NCI-H748 treated with DMSO at 0.1 percent for 48 hours (cell line): Measurements from ENCODE around the gene POR.

Source experiments
- DNase-seq: peaks from one replicate; lab custom pipeline; 2025; lab: John Stamatoyannopoulos, UW

The POR gene

DNA sequence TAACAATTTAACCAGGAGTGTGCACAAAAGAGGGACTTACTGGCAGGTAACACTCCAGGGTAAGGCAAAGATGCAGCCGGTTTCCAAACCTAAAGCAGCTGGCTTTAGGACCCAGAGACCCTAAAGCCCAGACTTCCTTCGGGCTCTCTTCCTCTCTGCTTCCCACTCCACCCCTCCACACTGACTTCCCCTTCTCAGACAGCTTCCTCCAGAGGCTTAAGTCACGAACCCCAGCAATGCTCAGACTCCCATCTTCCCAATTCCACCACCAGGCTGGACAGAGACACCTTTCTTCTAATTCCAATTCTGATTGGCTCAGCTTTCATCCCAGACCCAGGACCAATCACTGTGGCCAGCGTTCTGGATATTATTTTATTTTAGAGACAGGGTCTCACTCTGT, 108.0 kb downstream of the POR start:
- DNase-seq: no peak

DNA sequence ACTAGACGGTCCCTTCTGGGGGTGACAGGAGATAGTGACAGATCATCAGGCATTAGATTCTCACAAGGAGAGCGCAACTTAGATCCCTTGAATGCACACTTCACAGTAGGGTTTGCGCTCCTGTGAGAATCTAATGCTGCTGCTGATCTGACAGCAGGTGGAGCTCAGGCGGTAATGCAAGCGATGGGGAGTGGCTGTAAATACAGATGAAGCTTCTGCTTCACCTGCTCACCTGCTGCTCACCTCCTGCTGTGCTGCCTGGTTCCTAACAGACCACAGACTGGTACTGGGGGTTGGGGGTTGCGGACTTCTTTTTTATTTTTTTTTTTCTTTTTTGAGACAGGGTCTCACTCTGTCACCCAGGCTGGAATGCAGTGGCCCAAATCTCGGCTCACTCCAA, 114.7 kb downstream of the POR start:
- peak; percentile 8 for DNase-seq

DNA sequence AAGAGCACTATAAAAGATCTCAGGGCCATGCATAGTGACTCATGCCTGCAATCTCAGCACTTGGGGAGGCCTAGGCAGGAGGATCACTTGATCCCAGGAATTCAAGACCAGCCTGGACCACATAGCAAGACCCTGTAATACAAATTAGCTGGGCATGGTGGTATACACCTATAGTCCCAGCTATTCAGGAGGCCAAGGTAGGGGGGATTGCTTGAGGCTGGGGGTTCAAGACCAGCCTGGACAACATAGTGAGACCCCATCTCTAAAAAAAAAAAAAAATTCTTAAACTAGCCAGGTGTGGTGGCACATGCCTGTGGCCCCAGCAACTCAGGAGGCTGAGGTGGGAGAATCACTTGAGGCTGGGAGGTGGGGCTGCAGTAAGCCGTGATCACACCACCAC, 117.0 kb downstream of the POR start:
- DNase-seq: no peak
